GM15510 (cell line): ENCODE data around the gene MRPL58.

Experiments
- POLR2A ChIP-seq: IDR thresholded peaks from 3 replicates; pipeline ENCODE4 v1.6.1; 2011; ENCODE audit warnings: borderline replicate concordance; ENCODE audit not compliant: insufficient read length; ENCODE audit errors: extremely low read depth

MRPL58 gene

GRCh38 chr17:74981318-74981978 is 31.0 kb upstream of the MRPL58 start:
- TF ChIP-seq POLR2A: no peak

- TF ChIP-seq POLR2A: no peak
Measured at GRCh38 chr17:74981979-74982662, 30.3 kb upstream of the MRPL58 start.

- TF ChIP-seq POLR2A: no peak
Measured at GRCh38 chr17:74986206-74986576, 26.3 kb upstream of the MRPL58 start.

GRCh38 chr17:74987418-74987908 is 25.0 kb upstream of the MRPL58 start, which contains the start of gene CDR2L:
TSS of gene CDR2L (plus strand) at chr17:74987632. CDS start at chr17:74988044, 412 bp downstream.
- TF ChIP-seq POLR2A: peak; percentile 30

- no peak for TF ChIP-seq POLR2A
Measured at GRCh38 chr17:74987909-74988711, 24.4 kb upstream of the MRPL58 start.

- no peak for TF ChIP-seq POLR2A
Measured at GRCh38 chr17:74990581-74991105, 21.8 kb upstream of the MRPL58 start.

GRCh38 chr17:74992223-74992622 is 20.2 kb upstream of the MRPL58 start:
- TF ChIP-seq POLR2A: no peak

GRCh38 chr17:74994440-74994839 is 18.0 kb upstream of the MRPL58 start:
- no peak for TF ChIP-seq POLR2A

- no peak for TF ChIP-seq POLR2A
Measured at GRCh38 chr17:74995847-74996246, 16.6 kb upstream of the MRPL58 start.

GRCh38 chr17:74998783-74999182 is 13.7 kb upstream of the MRPL58 start:
- TF ChIP-seq POLR2A: no peak

GRCh38 chr17:74999523-74999922 is 12.9 kb upstream of the MRPL58 start:
- no peak for TF ChIP-seq POLR2A

GRCh38 chr17:75001915-75002843 is 10.3 kb upstream of the MRPL58 start:
- no peak for TF ChIP-seq POLR2A

GRCh38 chr17:75003070-75003956 is 9.2 kb upstream of the MRPL58 start:
- TF ChIP-seq POLR2A: no peak

GRCh38 chr17:75003957-75004355 is 8.5 kb upstream of the MRPL58 start:
- TF ChIP-seq POLR2A: no peak

GRCh38 chr17:75004371-75004770 is 8.1 kb upstream of the MRPL58 start:
- TF ChIP-seq POLR2A: no peak
